GM19372 (cell line): ENCODE results near the gene MTRFR.
"Not testable (repeated sequence)": the region's sequence is repeated elsewhere in the genome, so short reads cannot be mapped to it uniquely, and the experiment has no call there.

ENCODE experiments used
- ATAC-seq: cut with Tn5 transposase; IDR thresholded peaks from one replicate; pipeline ENCODE4 v1.9.1; 2021; ENCODE audit warnings: mild to moderate bottlenecking, low read depth, moderate library complexity; ENCODE audit not compliant: unreplicated experiment

Gene MTRFR

GRCh38 chr12:123232807-123233504 lies at the start of gene MTRFR, which contains the start of gene MPHOSPH9:
MTRFR (plus strand) TSS chr12:123233436; CDS start chr12:123253675, 20,239 bp downstream.
MPHOSPH9 (minus strand) TSS chr12:123233141; CDS start chr12:123230364, 2,777 bp downstream.
- peak; percentile 80 for ATAC-seq

GRCh38 chr12:123187637-123188036 lies 45.6 kb upstream of the MTRFR start:
- ATAC-seq: no peak

- no peak for ATAC-seq
Observed at GRCh38 chr12:123199936-123200335, 33.3 kb upstream of the MTRFR start.

- no peak for ATAC-seq
Observed at GRCh38 chr12:123200414-123200813, 32.8 kb upstream of the MTRFR start.

GRCh38 chr12:123206794-123207193 lies 26.4 kb upstream of the MTRFR start:
- not testable (repeated sequence) for ATAC-seq

- not testable (repeated sequence) for ATAC-seq
Observed at GRCh38 chr12:123207815-123208214, 25.4 kb upstream of the MTRFR start.

- no peak for ATAC-seq
Observed at GRCh38 chr12:123223241-123223668, 10.0 kb upstream of the MTRFR start.

- no peak for ATAC-seq
Observed at GRCh38 chr12:123225443-123225842, 7.8 kb upstream of the MTRFR start.

- ATAC-seq: no peak
Observed at GRCh38 chr12:123227581-123228258, 5.5 kb upstream of the MTRFR start.

GRCh38 chr12:123229051-123229450 lies 4.2 kb upstream of the MTRFR start:
- no peak for ATAC-seq

- no peak for ATAC-seq
Observed at GRCh38 chr12:123231931-123232330, 1.3 kb upstream of the MTRFR start.

- no peak for ATAC-seq
Observed at GRCh38 chr12:123232472-123232806, 797 bp upstream of the MTRFR start.

GRCh38 chr12:123233505-123234308 lies 471 bp downstream of the MTRFR start:
- ATAC-seq: no peak

- no peak for ATAC-seq
Observed at GRCh38 chr12:123237646-123238329, 4.6 kb downstream of the MTRFR start.

GRCh38 chr12:123238330-123238682 lies 5.1 kb downstream of the MTRFR start:
- ATAC-seq: no peak

- no peak for ATAC-seq
Observed at GRCh38 chr12:123238961-123239360, 5.7 kb downstream of the MTRFR start.

GRCh38 chr12:123242116-123242904 lies 9.1 kb downstream of the MTRFR start:
- no peak for ATAC-seq

GRCh38 chr12:123243671-123244262 lies 10.5 kb downstream of the MTRFR start:
- ATAC-seq: no peak

GRCh38 chr12:123245678-123246077 lies 12.4 kb downstream of the MTRFR start:
- ATAC-seq: no peak

- ATAC-seq: not testable (repeated sequence)
Observed at GRCh38 chr12:123248129-123248528, 14.9 kb downstream of the MTRFR start.
